Activated CD4-positive, alpha-beta T cell treated with anti-CD3 and anti-CD28 coated beads, Interleukin-2, amount 50 U/mL, for 48 hours (primary cell): ENCODE data around the gene C11orf97.
"Not testable (repeated sequence)": the region's sequence is repeated elsewhere in the genome, so short reads cannot be mapped to it uniquely, and the experiment has no call there.

Experiments used
- DNase-seq, 2 experiments: peaks; one replicate each; pipeline ENCODE4 v3.0.0-alpha.2; 2020

C11orf97 gene

DNA sequence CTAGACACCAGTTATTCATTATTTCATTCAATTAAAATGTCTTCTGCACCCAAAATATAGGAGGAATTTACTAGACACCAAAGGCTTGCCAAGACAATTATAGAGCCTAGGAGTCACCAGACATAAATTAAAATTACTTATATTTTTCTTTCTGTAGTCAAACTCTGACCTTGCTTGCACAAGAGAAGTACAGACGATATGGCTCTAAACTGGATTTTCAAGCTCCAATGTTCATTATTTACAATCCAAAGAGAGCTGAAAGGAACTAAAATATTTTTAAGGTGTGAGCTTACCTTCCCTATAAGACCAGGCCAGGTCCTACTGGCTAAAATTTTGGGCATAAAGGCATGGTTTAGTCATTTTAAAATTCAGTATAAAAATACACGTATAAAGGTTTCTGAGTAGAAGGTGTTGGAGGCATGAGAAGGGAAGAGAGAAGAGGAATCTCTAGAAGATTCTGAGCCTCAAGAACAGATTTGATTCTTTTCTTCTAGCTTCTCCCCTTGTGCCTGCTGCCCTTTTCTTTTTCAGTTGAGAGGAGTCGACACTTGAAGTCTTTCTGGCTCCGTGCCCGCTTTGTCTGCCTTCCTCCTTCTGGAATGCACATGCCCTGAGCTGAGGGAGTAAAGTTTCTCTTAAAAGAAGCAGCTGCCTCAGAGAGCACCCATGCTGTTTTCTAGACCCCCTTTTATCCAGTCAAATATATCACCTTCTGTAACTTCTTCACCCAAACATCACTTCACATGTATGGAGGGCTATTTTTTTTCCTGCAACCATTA is 13.5 kb downstream of the C11orf97 start:
- no peak for DNase-seq

GRCh38 chr11:94526645-94527438 is 14.6 kb downstream of the C11orf97 start:
- no peak for DNase-seq

DNA sequence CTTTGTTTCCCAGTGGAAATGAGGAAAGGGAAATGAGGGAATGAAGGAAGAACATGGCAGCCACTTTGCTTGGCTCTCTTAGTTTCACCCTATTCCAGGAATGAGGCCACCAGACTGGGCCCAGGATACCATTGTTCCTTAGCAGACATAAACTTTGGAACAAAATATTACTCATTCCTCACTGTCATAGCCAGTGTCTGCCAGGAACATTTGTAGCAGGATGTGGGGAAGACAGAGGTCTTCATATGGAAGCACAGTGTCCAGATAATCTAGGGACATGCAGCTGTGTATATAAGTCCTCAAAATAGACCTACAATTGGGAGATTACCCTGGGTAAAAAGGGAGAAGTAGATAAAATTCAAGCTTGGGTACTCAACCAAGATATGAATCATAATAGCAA is 16.3 kb downstream of the C11orf97 start:
- no peak for DNase-seq

GRCh38 chr11:94532211-94532610 is 19.9 kb downstream of the C11orf97 start:
- no peak for DNase-seq

DNA sequence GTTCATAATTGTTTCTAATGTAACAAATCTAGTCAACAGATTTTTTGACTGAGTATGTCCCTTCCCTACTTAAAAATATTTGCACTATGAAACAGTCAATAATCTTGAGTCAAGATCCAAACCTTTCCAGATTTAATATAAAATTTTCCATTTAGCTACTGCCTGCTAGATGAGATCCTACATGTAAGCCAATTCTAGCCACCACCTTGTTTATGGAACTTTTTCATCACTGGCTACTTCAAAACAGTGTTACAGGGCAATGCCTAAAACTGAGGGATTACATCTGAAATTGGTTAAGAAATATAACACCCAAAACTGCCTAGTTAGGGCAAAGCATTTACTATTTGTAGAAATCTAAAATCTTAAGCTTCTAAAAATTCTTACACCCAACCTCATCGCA is 20.9 kb downstream of the C11orf97 start:
- DNase-seq, result no peak

DNA sequence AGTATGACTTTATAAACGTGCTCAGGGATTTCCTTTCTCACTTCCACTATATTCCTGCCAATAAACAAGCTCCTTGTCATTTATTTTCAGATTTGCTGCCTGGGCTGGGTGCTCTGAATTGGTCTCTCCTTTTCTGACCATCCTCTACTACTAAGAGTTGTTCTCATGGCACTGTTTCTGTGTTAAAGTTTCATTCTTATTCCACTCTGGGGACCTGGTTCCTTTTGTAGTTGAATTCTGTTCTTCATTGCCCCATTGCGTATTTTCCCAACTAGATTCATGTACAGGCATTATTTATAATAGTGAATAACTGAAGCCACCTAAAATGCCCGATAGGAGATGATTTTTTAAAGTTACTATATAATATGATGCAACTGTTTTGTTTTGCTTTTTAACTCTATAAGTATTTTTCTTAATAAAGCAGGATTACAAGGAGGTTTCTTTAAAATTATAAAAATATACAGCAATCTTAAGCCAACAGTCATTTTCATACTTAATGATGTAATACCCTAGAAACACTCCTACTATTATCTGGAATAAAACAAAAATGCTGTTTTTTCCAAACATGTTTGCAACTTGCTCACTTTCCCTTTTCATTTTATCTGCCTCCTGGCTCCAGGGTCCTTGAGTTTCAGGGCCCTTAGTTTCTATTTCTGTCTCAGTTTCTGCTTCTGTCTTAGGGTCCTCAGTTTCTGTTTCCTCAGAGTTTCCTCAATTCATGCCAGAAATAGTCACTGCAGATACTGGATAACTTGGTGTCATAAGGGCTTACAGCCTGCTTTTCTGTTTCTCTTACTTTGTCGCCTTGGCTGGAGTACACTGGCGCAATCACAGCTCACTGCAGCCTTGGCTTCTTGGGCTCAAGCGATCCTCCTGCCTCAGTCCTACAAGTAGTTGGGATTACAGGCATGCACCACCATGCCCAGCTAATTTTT is 21.7 kb downstream of the C11orf97 start:
- no peak for DNase-seq

DNA sequence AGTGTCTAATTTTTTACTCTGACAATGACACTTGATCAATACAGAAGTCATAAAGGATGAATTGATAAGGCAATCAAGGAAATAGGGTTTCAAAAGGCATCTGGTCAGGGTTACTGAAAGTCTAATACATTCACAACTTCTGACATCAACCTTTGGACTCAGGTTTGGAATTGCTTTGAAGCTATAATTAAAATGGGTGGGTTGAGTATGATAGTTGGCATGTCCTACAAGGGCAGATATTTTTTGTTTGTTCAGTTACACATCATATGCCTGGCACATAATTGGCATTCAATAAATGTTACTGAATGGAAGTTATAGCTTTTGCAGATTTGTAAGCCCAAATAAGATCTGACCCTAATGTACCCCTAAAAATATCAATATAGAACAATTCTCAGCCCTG is 24.1 kb downstream of the C11orf97 start:
- no peak for DNase-seq

DNA sequence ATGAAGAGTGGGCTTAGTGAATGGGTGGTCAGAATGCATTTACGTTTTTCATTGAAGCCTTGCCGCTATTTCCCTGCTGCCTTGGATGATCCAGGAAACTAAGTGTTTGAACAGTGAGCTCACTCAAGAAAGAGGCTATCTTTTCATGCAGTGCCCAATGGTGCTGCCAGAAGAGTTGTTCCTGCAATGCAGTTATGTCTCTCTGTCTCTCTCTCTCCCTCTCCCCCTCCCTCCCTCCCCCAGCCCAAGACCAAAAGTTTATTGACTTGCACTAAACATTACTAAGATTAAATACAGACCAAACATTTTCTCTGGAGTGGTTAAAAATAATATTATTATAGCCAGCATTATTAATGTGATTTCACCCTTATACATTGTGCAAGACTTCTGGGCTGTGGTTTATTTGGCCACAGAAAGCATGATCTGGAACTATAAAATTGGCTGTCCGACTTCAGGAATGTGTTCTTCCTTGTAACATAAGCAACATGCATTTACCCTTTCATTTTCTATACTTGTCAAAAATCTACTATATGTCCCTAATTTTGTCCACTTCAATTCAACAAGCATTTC is 24.9 kb downstream of the C11orf97 start:
- no peak for DNase-seq

DNA sequence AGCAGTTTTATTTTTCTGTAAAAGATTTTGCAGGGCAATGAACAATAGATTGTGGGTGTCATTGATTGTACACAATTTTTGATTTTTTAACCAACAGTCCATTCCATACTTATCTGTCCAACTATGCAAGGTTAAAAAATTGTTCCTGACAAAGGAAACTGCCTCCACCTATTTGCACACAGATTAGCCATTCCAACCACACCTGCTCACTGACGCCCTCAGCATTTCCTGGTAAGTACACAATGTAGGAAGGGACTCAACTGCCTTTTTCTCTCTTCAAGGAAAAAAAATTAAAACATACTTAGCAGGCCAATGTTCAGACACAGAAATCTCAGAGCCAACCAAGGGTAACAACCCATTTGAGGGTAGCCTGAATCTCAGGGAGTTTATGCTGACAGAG is 27.2 kb downstream of the C11orf97 start:
- no peak for DNase-seq

GRCh38 chr11:94543695-94544645 is 31.7 kb downstream of the C11orf97 start, which contains the start of gene FUT4:
Gene FUT4, plus strand, starts transcription at chr11:94543921. Its CDS starts 213 bp downstream, at chr11:94544134.
- DNase-seq, result peak; percentile 78 to 82

DNA sequence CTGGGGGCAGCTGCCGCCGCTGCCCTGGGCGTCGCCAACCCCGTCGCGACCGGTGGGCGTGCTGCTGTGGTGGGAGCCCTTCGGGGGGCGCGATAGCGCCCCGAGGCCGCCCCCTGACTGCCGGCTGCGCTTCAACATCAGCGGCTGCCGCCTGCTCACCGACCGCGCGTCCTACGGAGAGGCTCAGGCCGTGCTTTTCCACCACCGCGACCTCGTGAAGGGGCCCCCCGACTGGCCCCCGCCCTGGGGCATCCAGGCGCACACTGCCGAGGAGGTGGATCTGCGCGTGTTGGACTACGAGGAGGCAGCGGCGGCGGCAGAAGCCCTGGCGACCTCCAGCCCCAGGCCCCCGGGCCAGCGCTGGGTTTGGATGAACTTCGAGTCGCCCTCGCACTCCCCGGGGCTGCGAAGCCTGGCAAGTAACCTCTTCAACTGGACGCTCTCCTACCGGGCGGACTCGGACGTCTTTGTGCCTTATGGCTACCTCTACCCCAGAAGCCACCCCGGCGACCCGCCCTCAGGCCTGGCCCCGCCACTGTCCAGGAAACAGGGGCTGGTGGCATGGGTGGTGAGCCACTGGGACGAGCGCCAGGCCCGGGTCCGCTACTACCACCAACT is 32.5 kb downstream of the C11orf97 start:
- DNase-seq, result no peak

GRCh38 chr11:94545264-94546161 is 33.3 kb downstream of the C11orf97 start:
- DNase-seq, result no peak

DNA sequence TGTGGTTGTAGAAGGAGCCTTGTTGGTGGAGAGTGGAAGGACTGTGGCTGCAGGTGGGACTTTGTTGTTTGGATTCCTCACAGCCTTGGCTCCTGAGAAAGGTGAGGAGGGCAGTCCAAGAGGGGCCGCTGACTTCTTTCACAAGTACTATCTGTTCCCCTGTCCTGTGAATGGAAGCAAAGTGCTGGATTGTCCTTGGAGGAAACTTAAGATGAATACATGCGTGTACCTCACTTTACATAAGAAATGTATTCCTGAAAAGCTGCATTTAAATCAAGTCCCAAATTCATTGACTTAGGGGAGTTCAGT is 33.9 kb downstream of the C11orf97 start:
- DNase-seq, result no peak

- DNase-seq, result no peak
Measured at GRCh38 chr11:94546886-94547285, 34.6 kb downstream of the C11orf97 start.

DNA sequence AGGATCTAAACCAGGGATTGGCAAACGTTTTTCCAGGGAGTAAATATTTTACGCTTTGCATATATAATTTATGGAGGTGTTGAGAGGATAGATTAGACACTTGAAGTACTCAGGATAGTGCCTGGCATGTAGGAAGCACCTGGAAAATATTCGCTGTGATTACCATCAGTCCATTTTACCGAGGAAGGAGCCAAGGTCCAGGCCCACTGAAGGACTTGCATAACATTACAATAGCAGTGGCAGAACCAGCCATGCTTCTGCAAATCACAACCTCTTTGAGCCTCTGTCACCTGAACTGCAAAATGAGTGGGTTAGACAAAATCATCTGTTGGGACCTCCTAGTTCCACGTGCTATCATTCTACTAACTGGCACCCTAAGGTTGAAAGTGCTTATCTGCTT is 36.9 kb downstream of the C11orf97 start:
- DNase-seq, result no peak

GRCh38 chr11:94550513-94550912 is 38.3 kb downstream of the C11orf97 start:
- DNase-seq, result no peak

DNA sequence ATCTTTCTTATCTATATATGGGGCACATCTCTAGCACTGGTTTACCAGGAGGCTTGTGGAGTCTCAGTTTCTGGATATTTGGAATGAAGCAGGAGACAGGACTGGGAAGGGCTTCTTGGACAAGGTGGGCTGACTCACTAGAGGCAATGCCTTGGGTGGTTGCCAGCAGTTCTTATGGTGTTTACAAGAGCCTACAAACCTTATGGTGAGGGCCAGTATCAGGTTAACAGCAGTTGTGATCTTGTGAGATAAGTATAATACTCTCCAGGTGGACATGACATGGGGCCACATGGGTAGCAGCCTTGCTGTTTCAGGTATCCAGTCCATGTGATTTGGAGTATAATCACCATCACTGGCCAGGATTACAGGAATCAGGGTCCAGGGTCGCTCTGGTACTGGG is 41.7 kb downstream of the C11orf97 start:
- DNase-seq, result no peak

DNA sequence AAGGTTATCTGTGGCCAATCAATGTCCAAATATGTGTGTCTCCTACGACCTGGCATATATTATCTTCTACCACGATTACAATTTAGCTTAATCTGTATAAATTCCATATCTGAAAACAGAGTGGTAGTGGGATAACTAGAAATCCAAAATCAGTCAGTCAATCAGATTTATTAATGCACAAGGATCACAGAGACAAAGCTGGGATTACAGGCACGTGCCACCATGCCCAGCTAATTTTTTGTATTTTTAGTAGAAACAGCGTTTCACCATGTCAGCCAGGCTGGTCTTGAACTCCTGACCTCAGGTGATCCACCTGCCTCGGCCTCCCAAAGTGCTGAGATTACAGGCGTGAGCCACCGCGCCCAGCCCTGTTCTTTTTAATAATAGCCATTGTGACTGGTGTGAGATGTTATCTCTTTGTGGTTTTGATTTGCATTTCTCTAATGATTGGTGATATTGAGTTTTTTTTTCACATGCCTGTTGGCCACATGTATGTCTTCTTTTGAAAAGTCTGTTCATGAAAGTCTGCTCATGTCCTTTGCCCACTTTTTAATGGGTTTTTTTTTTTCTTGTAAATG is 43.6 kb downstream of the C11orf97 start:
- DNase-seq, result not testable (repeated sequence)

- no peak for DNase-seq
Measured at GRCh38 chr11:94557421-94557820, 45.2 kb downstream of the C11orf97 start.

DNA sequence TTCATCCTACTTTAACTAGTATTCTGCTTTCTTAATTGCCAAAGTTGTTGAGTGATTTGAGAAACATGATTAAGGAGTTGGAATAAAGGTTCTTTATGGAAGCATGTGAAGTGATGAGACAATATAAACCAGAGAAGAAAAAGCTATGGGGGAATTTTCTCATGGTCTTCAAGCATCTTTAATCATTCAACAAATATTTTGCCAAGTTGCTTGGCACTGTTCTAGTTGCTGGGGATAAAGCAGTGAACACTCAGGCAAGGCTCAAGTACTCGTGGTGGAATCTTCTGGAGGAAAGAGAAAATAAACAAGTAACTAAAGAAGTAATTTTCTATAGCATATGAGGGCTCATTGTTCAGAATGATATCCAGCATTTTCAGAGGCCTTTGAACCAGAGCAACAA is 45.7 kb downstream of the C11orf97 start:
- DNase-seq, result no peak
